ENCODE data around the gene ABCC5.

DNA sequence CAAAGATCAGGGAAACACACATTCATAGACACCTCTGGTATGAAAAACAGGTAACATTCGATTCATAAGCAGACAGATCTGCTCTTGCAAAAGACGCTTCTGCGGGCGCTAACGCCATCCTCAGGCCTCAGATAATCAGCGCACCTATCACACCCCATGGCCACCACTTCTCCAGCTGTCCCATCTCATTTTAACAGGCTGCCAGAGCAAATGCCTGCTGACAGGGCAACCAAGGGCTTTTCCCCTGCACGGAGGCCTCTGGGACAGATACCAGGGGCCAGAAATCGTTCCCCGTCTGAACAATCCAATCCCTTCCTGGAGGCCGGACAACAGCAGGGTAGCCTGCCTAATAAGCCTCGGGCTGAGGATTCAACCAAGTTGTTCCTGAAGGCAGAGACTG is 15.2 kb downstream of the ABCC5 start:
- TF ChIP-seq, protein P1, sequence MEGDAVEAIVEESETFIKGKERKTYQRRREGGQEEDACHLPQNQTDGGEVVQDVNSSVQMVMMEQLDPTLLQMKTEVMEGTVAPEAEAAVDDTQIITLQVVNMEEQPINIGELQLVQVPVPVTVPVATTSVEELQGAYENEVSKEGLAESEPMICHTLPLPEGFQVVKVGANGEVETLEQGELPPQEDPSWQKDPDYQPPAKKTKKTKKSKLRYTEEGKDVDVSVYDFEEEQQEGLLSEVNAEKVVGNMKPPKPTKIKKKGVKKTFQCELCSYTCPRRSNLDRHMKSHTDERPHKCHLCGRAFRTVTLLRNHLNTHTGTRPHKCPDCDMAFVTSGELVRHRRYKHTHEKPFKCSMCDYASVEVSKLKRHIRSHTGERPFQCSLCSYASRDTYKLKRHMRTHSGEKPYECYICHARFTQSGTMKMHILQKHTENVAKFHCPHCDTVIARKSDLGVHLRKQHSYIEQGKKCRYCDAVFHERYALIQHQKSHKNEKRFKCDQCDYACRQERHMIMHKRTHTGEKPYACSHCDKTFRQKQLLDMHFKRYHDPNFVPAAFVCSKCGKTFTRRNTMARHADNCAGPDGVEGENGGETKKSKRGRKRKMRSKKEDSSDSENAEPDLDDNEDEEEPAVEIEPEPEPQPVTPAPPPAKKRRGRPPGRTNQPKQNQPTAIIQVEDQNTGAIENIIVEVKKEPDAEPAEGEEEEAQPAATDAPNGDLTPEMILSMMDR (optimal IDR thresholded peaks at IDR 0.05 in 1 of 3, IDR thresholded peaks at IDR 0.05 in 1 of 3, conservative IDR thresholded peaks at IDR 0.05 in 1 of 3; ENCODE audit: extremely low read depth in 1 of 3, insufficient read depth in 2 of 3, low read length in 3 of 3) = no peak
- TF ChIP-seq EZH2 (IDR thresholded peaks at IDR 0.05; ENCODE audit: low read length) = no peak

Measured in keratinocyte (primary cell).